Raji (cell line): ENCODE measurements around the gene TOX4.

Experiments used
- POLR2A ChIP-seq: IDR thresholded peaks from 2 replicates; pipeline ENCODE4 v1.6.1; 2011; ENCODE audit warnings: low read depth, low read length, control low read depth; ENCODE audit not compliant: insufficient read depth

Gene TOX4

GRCh38 chr14:21524575-21525490 is 47.8 kb downstream of the TOX4 start:
- no peak for TF ChIP-seq POLR2A

DNA sequence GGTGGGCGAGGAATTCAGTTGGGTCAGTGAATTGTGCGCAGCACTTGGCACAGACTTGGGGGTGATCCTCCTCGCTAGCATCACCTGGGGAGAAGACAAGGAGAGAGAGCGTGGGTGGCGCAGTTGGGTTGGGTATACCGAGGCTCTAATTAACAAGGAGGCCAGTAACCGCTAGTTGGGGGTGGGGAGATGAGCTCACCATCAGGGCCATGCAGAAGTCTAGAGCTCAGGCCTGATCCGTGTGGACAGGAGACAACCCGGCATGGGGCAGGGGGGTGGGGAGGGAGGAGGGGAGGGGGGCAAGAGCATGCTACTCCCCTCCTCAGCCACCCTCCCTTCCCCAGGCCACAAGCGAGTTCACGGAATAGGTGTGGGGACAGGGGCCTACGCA is 48.6 kb downstream of the TOX4 start:
- no peak for TF ChIP-seq POLR2A

DNA sequence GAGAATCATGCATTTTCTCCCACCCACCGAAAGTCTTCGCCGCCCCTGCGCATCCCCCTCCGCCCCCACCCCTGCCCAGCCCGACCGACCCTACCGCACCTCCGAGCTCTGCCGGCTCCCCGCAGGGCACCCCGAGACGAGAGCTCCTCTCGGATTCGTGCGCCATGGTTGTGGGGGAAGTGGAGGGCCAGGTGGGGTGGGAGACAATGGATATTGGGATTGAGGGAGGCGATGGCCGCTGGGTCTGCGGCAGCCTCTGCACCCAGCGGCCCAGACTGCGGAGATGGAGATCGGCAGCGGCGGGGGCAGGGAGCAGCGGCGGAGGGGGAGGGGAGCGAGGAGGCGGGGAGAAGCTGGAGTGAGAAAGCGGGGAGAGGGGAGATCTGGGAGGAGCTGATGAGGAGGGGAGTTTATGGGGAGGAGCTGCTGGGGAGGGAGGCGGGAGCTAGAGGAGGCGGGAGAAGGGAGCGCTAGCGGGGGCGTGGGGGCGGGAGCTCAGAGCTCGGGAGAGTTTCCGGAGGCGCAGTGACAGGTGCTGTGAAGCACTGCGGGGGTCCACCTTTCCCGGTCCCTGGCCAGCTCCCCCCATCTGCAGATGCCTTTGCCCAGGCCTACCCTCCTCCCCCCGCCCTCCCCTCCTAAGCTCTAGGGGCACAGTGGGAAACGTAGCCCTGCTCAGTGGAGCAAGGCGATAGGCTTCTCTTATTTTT is 49.1 kb downstream of the TOX4 start, which contains the start of gene SALL2:
SALL2 (minus strand) TSS at position 385 of the 710 bp plus-strand sequence; CDS start at position 166, 219 bp downstream.
- no peak for TF ChIP-seq POLR2A

- TF ChIP-seq POLR2A = no peak
Measured at GRCh38 chr14:21526672-21527317, 49.8 kb downstream of the TOX4 start.

DNA sequence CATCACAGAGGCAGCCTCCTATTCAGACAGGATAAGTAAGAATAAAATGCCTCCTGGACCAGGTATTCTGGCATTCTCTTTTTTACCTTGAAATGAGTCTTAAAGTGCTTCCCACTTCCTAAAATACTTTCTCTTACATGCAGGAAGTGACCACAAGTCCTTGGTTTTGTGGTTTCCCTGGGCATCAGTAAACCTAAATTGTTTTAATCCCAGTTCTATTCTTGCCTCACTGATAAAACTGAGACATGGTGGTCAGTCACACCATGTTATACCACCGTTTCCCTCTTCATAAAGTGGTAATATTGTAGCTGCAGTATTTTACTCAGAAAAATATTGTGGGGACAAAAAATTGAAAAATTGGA is 50.3 kb downstream of the TOX4 start:
- TF ChIP-seq POLR2A = no peak

DNA sequence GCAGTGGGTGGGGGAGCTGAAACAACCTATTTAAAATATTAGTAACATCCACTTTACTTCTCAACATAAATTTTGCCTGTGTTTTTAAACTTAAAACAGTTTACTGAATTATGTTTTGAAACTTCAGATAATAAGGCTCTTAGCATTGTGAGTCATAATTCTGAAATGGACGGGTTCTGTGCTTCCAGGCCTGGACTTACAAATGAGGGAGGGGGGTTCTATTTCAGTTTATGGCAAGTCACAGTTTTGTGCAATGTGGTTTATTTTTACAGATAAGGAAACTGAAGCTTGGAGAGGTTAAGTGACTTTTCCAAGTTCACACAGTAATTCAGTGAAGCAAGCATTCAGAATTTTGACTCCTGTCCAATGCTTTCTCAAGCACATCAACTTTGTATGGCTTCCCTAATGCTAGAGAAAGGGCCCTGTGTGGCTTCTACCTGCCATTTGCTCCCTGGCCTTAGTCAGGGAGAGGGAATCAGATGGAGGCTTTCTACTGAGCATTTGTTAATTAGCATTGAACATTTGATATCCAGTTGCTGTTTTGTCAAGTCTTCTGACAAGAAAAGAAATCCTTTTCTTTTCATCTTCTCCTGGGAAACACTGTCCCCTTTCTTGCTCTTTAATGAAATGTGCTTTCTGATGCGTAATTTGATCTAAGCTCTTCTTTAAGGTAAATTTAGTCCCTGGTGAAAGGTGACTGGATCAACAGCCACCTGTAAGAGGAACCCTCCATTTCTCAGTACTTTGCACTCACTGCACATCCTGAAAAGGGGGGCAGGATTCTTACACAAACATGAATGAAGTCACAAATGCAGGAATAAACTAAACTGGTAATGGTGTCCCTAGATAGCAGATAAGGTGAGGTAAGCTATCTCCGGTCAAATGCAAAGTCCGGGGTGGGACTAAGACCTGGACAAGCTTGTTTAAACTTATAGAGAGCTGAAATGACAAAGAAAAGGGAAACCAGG is 51.7 kb downstream of the TOX4 start:
- TF ChIP-seq POLR2A = no peak

- no peak for TF ChIP-seq POLR2A
Measured at GRCh38 chr14:21529515-21529914, 52.5 kb downstream of the TOX4 start.

DNA sequence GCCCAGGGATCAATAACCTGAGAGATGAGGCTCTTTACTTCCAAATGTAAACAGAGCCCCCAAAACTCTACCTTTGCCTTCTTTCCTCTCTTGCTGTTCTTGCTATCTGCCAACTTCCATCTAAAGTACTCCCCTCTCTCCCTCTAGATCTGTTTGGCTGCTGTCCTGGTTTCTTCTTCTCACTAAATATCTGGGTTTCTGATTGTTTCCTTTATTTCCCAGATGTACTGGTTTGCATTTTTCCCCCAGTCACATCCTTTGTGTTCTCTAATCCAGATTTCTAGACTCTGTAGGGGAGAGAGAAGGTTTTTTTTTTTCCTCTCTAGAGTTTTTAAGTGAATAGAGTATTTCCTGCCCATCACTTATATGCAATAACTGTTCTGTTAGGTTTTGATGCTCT is 56.3 kb downstream of the TOX4 start:
- no peak for TF ChIP-seq POLR2A

DNA sequence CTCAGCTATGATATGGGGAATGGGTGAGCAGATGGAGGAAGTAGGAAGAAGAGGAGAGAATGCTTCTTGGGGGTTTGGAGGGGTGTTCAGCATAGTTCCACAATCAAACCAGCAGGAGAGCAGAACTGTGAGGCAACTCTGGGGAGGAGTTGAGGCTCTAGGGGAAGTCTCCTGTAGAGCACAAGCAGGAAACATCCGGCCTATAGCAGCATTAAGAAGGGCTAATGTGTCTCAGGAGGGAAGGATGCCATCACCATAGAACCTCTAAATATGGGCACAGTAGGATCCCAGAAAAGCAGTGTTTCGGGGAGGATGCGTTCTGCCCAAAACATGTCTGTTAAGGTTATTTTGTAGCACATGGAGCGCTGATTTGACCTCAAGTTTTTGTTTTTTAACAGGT is 57.6 kb downstream of the TOX4 start:
- TF ChIP-seq POLR2A = no peak

DNA sequence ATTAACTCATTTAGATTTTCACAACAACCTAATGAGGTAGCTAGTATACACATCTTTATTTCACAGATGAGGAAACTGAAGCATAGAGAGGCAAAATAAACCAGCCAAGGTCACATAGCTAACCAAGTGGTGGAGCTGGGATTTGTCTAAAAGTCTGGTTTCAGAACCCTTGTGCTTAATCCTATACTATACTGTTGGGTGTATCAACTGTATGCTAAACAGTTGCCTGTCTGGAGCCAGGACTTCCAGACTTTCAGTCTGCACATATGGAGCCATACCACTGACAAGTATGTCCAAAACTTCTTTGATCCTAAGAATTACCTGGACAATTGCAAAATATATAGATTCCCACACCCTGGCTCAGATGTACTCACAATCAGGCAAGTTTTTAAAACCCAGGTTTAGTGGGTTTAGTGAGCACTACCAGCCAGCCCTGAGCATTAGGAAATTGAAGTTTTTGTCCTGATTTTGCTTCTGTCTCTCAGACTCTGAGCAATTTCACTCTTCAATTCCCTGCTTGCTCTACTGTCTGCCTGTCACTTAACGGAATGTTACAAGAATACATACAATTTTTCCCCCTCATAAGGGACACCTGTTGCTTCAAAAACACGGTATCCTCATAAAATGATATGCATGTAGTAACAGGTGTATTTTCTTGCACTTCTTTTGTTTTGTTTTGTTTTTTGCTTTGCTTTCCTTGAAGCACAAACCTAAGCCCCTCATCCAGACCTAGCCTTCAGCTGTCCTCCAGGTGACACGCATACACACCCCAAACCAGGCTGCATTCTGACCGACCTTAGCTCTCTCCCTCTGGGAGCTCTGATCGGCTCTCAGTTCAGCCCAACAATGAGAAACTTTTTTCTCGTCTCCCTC is 58.8 kb downstream of the TOX4 start:
- no peak for TF ChIP-seq POLR2A

GRCh38 chr14:21536418-21537089 is 59.6 kb downstream of the TOX4 start:
- no peak for TF ChIP-seq POLR2A

GRCh38 chr14:21537090-21537424 is 60.1 kb downstream of the TOX4 start:
- TF ChIP-seq POLR2A = no peak

- no peak for TF ChIP-seq POLR2A
Measured at GRCh38 chr14:21539189-21539940, 62.4 kb downstream of the TOX4 start.
